ENCODE results near the gene TOGARAM2. TPM values are rescaled to one million over a fixed set of nuclear protein-coding genes. Genes with fewer than 3 reads are reported as not detected.

Gene TOGARAM2
- total and polyA plus RNA-seq, 2 of the 13 experiments (the other 11 are each of a cell fraction or from before 2014, with no cell fraction given): under 0.01 to 0.05 TPM

- Histone ChIP-seq H3K79me2 (ENCODE audit: insufficient read depth, low read length) (no peaks in the 10 kb centered on the region), H2AFZ (ENCODE audit: low read length) (no peak overlapping the region), H3K4me3 (replicated peaks in 1 of 3; ENCODE audit: insufficient read depth in 1 of 3, low read depth in 2 of 3, low read length in 3 of 3) (no peak overlapping the region), H3K36me3 (replicated peaks in 1 of 2; ENCODE audit: control insufficient read depth in 1 of 2, insufficient read depth in 2 of 2, low read length in 2 of 2) (no peaks in the 10 kb centered on the region), H3K27me3 (ENCODE audit: control insufficient read depth in 1 of 2, insufficient read depth in 2 of 2, low read length in 2 of 2) (peaks cover 2 to 50% of the 10 kb centered on the region in 2 experiments; a peak in 4 of 5 replicates), H3K4me2 (ENCODE audit: low read depth, low read length) (no peak overlapping the region), H3K27ac (ENCODE audit: extremely low read length, insufficient read depth, low read length) (no peak overlapping the region), H4K20me1 (ENCODE audit: insufficient read depth, low read length) (no peaks in the 10 kb centered on the region), H3K4me1 (ENCODE audit: insufficient read depth, low read length) (peaks cover 6% of the 10 kb centered on the region), H3K9ac (ENCODE audit: insufficient read depth, low read depth, low read length) (no peak overlapping the region), H3K9me3 (ENCODE audit: low read length) (no peaks in the 10 kb centered on the region)
- FAIRE-seq (no peak), ATAC-seq (no peak), DNase-seq (ENCODE audit: low spot score) (no peak)
- POLR2A ChIA-PET: no interaction called here
- TF ChIP-seq PRDM10 (CRISPR knock-in tag; IDR thresholded peaks at IDR 0.05; ENCODE audit: low read depth): no peak
- no peak for TF ChIP-seq ZNF605 (CRISPR knock-in tag; IDR thresholded peaks at IDR 0.05)
- TF ChIP-seq CERS6 (CRISPR knock-in tag; IDR thresholded peaks at IDR 0.05): no peak
- TF ChIP-seq EHMT2 (IDR thresholded peaks at IDR 0.05; ENCODE audit: borderline replicate concordance, low read depth, low read length): no peak
- TF ChIP-seq NR0B2 (CRISPR knock-in tag; IDR thresholded peaks at IDR 0.05): no peak
- TF ChIP-seq RFX3 (CRISPR knock-in tag; IDR thresholded peaks at IDR 0.05): no peak
- TF ChIP-seq SUZ12 (IDR thresholded peaks at IDR 0.05; ENCODE audit: low read depth, low read length): no peak
- no peak for TF ChIP-seq RNF2 (conservative IDR thresholded peaks at IDR 0.05; ENCODE audit: low read depth)
- TF ChIP-seq TEF (CRISPR knock-in tag; IDR thresholded peaks at IDR 0.05): no peak
- no peak for TF ChIP-seq YEATS4 (CRISPR knock-in tag; IDR thresholded peaks at IDR 0.05; ENCODE audit: borderline replicate concordance)
- no peak for TF ChIP-seq ZNF839 (CRISPR knock-in tag; IDR thresholded peaks at IDR 0.05; ENCODE audit: borderline replicate concordance)
- TF ChIP-seq ZFP36L1 (CRISPR knock-in tag; IDR thresholded peaks at IDR 0.05): no peak
- TF ChIP-seq MYPOP (CRISPR knock-in tag; IDR thresholded peaks at IDR 0.05): no peak
- no peak for TF ChIP-seq NFE2L2 (IDR thresholded peaks at IDR 0.05; ENCODE audit: low read length)
- no peak for TF ChIP-seq PCBP2 (optimal IDR thresholded peaks at IDR 0.05; ENCODE audit: low read depth, low read length, poor library complexity, severe bottlenecking)
- TF ChIP-seq MIXL1 (CRISPR knock-in tag; IDR thresholded peaks at IDR 0.05): no peak
- no peak for TF ChIP-seq SMAD3 (CRISPR knock-in tag; IDR thresholded peaks at IDR 0.05)
- no TSS peak for BruUV-seq (replicated peaks)
- under 1% methylated on average over 4 of the region's 4 CpGs for WGBS (ENCODE audit: low lambda C conversion rate)
- intact Hi-C loops (cut with micrococcal nuclease; ENCODE audit: unreplicated experiment): no loop called here
- in situ Hi-C loops (cut with HindIII; ENCODE audit: extremely low pct_ligation_motif_present, low pct_unique_long_range_greater_than_20kb): no loop called here
- CTCF ChIA-PET (ENCODE audit: low intra/inter-chr PET ratio, low total read pairs): no interaction called here
These were observed 58.8 kb downstream of the TOGARAM2 start for GRCh38 chr2:29039718-29040480.

Data from HepG2 (cell line).